ENCODE data around the gene LYPLA2. TPM values are rescaled to one million over a fixed set of nuclear protein-coding genes. Genes with fewer than 3 reads are reported as not detected.
A peak's percentile ranks its signal among the peaks of the same experiment; 100 is the strongest.
"Not testable (repeated sequence)": the region's sequence is repeated elsewhere in the genome, so short reads cannot be mapped to it uniquely, and the experiment has no call there.

Gene LYPLA2
- polyA plus RNA-seq, 10 donors = 26.3 to 43.4 (median 30.5) TPM

DNA sequence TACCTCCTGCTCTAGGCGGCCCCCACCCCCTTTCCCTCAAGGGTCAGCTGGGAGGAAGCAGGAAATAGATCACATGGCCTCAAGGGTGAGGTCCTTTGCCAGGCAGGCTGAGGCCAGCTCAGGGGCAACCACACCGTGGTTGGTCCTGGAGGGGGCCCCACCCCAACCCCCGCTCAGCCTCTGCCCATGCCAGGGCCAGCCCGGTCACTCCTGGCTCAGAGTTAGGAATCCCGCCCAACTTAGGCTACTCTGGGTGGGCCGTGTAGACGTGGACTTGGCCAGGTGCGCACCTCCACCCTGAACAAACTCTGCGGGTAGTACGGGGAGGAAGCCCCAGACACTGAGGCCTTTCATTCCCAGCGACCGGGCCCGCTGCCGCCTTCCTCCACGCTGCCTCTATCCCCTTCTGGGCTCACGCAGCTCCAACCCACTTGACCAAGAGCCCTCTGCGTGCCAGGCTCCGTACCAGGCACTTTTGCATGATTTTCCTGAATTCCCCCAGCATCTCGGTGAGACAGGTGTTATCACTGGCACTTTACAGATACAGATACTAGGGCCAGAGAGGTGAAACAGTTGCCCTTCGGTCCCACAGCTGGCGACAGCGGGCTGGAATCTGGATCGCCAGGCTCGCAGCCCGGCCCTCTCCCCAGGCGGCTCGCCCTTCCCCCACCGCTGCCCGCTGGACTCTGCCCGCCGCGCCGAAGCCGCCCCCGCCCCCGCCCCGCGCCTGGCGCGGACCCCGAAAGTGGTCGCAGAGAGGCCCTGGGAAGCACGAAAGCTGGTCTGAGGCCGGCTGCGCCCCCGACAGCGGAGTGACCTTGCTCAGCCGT is 8.8 kb downstream of the LYPLA2 start:
- peak in 1 of 3 donors; percentile 44 for DNase-seq

DNA sequence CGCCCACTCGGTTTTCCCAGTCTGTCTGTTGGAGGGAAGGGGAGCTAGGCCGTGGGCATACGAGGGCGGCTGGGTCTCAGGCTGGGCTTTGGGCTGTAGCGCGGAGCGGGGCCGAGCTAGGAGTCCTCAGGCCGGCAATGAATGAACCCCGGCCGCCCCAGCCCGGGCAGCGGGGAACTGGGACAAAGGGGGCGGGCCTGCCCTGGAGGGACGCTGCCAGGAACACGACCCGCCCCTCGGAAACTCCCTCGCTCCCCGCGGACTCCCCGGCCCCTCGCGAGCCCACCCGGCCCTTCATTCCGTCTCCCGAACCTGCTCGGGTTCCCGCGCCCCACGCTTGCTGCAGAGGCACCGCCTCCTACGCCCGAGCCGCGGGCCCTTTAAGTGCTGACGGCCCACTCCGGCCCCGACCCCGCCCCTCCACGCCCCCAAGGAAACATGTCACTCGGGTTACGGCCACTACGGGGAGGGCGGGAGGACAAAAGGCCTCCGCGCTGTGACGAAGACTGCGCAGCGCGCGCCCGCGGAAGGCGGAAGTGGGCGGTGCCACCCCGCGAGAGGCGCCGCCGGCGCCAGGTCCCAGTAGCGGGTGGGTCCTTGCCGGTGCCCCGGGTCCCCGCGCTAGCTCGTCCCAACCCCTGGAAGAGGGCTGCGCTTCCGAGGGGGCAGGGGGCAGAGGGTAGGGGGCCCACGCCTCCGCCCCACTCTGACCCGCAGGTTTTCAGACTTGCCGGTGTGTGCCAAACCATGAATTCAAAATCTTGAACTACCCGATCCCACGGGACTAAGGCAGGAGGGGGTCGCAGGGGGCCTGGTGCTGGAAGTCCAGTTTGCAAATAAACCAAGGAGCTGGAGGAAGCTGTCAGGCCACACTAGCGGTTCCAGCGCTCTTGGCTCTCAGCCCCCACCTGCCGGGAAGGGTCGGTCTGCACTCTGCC is 9.7 kb downstream of the LYPLA2 start, which contains the start of gene GALE:
GALE (minus strand) TSS at position 355 of the 938 bp plus-strand sequence. CDS start 1,747 bp downstream, outside the sequence.
- peak; percentile 96 to 100 (median 99) for DNase-seq

DNA sequence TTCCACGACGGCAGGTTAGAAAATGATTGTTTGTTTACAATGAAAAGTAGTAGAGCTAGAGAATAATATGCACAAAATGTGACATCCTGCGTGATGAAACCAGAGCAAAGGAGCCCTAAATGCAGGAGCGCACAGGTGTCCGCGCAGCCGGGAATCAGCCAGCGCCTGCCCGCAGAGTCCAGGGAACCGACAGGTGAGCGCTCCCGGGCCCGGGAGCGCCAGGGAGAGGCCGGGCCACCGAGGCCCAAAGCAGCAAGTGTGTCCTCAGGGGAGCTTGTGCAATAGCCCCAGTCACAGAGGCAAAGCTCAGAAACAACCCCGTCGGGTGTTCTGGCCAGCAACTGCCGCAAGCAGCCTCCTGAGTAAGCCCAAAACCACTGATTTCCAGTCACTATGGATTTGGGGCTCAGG is 10.4 kb downstream of the LYPLA2 start:
- no peak for DNase-seq

DNA sequence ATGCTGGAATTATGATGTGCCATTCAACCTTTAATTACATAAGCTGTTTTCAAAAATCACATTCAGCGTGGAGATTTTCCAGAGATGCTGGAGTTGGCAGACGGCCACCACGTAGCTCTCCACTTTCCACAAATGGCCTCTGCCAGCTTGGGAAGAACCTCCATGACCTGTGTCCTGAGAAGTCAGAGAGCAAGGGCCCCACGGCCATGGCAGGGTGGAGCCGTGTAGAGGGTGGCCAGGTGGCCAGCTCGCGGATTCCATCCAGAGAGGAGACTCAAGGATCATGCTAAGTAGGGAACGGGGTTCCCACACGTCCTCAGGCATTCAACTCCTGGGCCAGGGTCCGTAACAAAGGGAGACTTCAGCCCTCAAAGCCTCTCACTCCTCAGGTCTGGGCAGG is 10.9 kb downstream of the LYPLA2 start:
- DNase-seq = no peak

DNA sequence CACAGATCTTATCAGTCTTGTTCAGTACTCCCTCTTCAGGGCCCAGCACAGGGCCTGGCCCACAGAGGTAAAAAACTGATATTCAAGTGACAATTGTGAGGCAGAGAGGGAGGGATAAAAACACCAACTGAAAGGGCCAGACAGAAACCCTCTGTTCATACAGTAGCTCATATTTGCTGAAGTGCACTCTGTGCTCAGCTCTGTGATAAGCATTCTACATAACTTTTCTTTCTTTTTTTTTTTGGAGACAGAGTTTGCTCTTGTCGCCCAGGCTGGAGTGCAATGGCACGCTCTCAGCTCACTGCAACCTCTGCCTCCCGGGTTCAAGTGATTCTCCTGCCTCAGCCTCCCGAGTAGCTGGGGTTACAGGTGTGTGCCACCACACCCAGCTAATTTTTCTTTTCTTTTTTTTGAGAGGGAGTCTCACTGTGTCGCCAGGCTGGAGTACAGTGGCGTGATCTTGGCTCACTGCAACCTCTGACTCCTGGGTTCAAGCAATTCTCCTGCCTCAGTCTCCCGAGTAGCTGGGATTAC is 11.9 kb downstream of the LYPLA2 start:
- DNase-seq = not testable (repeated sequence)

DNA sequence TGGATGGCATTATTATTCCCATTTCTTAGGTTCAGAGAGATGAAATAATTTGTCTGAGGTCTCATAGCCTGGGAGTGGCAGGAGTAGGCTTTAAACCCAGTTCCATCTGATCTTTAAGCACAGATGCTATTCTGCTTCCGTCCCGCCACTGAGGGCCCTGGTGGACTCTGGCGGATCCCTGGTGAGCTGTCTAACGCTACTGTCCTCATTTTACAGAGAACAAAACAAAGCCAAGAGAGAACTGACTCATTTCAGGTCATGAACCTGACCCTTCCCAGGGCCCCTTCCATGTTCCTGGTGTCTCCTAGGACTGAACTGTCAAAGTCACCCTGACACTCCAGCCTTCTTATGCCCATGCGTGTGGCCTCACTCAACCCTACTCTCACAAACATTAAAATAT is 12.7 kb downstream of the LYPLA2 start:
- DNase-seq = no peak

DNA sequence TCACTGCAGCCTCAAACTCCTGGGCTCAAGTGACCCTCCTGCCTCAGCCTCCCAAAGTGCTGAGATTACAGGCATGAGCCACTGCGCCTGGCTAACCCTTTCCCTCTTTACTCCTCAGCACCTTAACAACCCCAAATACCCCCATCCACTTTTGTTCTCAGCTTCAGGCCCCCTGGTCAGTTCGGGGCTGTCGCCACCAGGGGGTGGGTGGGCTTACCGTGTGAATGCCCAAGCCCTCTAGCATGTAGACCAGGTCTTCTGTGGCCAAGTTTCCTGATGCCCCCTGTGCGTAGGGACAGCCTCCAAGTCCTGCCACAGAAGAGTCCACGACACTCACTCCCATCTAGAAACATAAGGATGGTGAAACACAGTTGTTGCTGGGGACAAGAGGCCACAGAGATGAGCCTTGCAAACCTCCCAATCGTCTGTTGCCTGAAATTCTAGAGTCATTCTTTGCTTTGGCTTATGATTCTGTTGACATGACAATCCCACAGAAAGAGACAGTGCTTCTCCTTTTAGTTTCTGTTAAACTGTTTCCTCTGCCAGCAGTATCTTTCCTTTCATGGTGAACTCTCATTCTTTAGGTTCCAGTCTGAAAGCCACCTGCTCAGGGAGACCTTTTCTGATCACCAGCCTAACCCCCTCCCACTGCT is 13.4 kb downstream of the LYPLA2 start:
- DNase-seq = no peak

DNA sequence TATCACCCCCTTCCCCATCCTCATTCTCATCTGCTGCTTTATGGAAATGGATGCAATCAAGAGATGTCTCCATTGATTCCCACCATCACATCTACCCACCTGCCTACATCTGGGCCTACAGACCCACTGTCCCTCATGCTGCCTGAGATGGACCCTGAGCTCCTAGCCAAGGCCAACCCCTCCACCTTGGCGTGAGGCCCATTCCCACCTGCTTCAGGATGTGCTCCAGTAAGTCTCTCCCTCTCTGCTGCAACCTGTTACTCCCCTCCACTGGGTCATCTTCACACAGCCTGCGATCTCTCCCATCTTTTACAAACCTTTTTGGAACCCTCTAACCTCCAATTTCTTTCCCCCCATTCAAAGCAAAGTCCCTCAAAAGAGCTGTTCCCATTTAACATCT is 14.1 kb downstream of the LYPLA2 start:
- DNase-seq = no peak

DNA sequence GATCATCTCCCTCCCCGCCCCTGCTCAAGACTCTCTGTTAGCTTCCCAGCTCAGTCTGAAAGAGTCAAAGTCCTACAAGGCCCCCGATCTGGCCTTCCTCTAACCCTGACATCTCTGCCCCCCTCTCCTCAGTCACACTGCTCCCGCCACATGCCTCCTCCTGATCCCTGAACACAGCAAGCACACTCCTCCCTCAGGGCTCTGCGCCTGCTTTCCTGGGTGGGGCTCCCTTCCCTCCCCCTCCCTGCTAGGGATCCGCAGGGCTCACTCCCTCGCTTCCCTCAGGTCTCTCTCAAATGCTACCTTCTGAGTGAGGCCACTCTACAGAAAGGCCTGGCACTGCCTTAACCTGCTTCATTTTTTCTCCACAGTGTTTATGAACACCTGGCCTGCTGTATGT is 15.3 kb downstream of the LYPLA2 start:
- DNase-seq = no peak

DNA sequence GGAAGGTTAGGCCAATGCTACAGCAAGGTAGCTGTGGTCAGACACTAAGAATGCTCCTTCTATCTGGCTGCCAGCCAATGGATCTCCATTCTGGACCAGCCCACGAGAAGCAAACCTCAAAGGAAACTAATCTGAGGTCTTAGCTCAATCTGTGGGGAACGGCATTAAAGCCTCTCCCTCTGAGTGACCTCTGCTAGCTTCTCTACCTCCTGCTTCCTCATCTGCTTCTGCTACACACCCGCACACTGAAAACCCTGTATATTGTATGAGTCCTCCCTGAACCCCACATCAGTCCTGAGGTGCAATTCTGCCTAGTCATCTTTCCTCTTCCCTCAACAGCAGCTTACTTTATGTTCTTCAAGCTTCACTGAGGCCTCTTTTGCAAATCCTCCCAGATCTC is 16.5 kb downstream of the LYPLA2 start:
- no peak for DNase-seq

DNA sequence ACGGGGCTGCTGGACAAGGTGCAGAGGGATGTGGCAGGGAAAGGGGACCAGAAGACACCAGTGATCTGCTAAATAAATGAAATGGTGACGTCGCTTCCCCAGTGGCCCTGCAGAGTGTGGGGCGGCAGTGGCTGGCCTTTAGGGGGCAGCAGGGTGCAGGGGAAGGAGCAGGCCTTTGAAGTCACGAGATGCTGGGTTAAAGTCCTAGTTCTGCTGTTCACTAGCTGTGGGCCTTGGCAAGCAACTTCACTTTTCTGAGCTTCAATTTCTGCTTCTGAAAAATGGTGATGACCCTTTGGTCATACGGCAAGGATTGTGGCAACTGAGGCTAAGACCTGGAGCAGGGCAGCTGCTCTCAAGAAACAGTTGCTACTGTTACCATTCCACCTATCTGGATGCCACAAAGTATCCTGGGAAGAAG is 18.8 kb downstream of the LYPLA2 start:
- peak in 1 of 3 donors; percentile 61 for DNase-seq

DNA sequence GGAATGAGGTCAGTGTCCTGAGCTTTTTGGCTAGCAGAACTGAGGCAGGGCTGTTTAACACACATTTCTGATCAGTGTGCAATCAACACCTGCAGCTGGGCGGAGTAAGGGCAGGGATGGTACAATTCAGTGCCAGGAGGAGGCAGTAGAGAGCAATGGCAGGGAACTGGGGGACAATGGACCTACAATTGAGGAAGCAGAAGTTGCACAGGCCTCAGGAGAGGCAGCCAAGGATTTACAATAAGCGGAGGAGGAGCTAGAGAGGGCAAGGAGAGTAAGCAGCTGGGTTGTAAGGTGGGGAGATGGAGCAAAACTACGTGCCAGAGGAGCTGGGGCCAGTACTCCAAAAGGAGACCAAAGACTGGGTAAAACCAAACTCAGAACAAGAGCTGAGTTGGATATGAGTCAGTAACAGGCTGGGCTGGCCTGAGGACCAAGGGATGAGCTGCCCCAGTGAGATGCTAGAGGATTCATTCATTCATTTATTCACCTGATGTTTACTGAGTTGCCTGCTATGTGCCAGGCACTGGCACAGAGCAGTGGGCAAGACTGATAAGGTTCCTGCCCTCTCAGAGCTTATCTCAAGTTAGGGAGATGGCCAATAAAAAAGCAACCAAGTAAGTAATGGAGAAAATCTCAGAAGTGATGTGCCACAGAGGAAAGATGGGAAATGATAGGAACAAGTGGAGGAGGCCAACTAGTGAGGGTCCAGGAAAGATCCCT is 20.0 kb downstream of the LYPLA2 start:
- DNase-seq = no peak

DNA sequence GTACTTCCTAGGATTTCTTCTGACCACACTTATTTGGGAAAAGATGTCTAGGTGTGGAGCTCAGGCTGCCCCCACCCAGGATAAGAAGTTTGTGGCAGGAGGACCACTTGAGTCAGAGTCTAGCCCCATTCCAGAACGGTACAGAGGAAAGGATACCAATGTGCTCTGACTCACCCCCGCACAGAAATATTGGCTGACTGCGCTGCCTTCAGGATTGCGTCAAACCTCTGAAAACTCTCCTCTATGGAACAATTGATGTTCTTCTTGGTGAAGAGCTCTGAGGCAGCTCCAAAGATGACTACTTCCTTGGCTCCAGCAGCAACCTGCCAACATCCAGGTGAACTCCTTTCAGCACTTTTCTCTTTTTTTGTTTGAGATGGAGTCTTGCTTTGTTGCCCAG is 23.1 kb downstream of the LYPLA2 start:
- no peak for DNase-seq

DNA sequence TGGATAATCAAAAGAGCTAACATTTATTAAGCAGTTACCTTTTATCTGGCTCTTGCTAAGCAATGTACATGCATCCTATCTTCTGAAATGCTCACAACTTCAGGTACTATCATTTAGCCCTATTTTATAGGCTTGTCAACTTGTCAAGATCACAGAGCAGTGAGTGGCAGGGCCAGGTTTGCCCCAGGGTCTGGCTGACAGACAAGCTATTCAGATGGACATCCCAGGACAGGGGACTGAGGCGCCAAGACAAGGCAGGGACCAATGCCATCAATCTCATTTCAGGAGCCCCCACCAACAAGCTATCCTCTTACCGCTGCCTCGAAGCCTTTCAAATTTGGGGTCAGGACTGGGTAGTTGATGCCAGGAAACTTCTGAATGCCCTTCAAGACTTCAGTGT is 25.4 kb downstream of the LYPLA2 start:
- DNase-seq = no peak

DNA sequence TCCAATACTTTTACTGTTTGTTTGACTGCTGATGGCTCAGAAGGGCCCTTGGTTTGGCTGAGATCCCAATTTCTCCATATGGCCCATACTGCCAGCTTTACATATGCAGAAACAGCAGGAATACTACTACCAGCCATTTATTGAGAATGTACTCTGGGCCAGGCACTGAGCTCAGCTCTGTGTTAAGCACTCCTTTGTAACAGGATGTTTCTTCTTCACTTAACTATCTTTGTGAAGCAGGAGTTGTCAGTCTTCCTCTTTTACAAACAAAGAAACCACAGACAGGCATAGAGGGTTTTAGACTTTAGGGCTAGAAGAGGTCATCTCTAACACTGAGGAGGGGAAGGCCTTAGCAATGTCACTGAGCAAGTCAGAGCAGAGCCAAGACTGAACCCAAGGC is 26.0 kb downstream of the LYPLA2 start:
- no peak for DNase-seq

DNA sequence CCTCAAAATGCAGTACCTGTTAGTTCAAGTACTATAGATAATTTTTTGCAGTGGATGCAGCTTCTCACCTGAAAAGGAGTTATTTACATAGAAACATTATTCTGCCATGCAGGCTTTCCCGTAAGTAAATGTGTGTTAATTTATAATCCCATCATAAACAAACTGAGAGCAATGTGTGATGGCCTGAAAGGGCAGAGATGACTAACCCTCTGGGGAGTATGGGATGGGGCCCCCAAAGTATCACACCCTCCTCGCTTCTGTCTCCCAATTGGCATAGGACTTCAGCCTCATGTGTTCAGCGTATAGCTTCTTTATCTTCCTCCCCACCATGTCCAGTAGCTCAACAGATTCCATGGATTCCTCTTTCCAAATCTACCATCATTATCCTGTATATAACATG is 26.7 kb downstream of the LYPLA2 start:
- no peak for DNase-seq

DNA sequence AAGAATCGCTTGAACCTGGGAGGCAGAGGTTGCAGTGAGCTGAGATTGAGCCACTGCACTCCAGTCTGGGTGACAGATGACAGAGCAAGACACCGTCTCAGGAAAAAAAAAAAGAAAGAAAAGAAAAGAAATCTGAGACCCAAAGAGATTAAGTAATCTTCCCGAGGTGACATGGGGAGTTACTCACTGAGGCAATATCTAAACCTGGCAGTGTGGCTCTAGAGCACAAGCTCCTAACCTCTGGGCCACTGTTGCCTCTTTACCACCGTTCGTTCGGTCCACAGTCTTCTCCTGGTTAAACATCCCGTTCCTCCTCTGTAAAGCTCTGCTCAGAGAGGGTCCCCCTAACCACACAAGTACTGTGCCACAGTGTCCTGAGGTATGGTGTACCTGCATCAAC is 32.8 kb downstream of the LYPLA2 start:
- DNase-seq = no peak

DNA sequence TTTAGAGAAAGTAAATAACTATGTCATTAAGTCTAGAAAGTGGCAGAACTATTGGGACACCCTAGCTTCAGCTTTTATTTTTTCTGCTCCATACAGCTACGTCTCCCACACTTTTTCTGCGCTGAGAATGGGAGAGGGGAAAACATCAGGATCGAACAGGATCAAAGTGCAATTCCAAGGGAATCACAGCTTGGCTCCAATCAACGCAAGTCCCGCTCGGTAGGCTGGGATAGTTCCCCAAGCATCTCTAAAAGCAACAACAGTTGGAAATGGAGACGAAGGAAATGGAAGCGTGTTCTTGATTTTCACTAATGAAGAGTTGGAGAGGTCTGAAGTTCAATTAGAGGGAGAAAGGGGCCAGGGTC is 33.7 kb downstream of the LYPLA2 start:
- no peak for DNase-seq

DNA sequence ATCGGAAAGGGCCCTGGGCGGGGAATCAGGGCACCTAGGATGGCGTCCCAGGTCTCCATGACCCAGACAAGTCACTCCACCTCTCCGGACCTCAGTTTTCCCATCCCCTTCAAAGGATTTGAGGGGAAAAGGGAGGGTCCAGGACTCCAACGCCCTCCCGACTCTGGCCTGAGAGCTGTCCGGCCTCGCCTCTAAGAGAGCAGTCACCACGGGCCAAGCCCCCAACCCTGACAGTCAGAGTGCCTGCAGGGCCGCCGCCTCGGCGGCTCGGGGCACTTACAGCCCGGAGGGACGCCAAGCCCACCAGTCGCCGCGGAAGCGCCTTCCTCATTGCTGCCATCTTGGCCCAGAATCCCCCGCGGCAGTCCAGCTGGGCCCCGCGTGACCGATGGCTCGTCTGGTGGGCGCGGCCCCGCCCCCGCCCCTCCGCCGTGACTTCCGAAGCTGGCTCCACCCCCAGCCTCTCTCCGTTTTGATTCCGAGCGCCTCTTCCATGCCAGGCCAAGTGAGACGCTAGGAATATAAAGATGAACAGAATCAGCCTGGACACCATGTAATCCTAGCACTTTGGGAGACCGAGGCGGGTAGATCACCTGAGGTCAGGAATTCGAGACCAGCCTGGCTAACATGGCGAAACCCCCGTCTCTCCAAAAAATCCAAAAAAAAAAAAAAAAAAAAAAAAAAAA is 34.3 kb downstream of the LYPLA2 start, which contains the start of gene HMGCL:
HMGCL (minus strand) TSS at position 354 of the 686 bp plus-strand sequence; CDS start at position 340, 14 bp downstream.
- DNase-seq = peak; percentile 90 to 97 (median 92)

DNA sequence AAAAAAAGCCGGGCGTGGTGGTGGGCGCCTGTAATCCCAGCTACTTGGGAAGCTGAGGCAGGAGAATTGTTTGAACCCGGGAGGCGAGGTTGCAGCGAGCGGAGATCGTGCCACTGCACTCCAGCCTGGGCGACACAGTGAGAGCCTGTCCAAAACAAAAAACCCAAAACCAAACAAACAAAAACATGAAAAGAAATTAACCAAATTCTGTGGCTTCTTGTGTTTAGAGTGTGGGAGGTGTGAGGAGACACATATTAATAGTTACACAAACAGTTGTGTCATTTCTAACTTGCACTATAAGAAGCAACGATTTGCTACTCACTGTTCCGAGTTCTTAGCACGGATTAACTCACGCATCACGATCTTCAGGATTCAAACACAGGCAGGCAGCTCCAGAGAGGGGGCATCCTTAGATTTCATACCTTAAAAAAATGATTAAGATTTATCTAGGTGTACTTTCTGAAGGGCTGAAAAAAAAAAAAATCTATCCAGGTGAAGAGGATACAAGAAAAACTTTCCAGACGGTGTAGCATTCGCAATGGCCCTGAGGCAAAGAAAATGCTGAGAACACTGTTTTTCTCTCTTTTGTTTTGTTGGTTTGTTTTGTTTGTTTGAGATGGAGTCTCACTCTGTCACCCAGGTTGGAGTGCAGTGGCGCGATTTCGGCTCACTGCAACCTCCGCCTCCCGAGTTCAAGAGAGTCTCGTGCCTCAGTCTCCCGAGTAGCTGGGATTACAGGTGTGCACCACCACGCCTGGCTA is 35.0 kb downstream of the LYPLA2 start:
- DNase-seq = peak in 1 of 3 donors; percentile 27

All from muscle of back (tissue), 11 donors.